Measurements from ENCODE around the gene ABCA10. TPM values are rescaled to one million over a fixed set of nuclear protein-coding genes. Genes with fewer than 3 reads are reported as not detected.
A peak's percentile ranks its signal among the peaks of the same experiment; 100 is the strongest.

Gene ABCA10
- total and polyA plus RNA-seq, 2 of the 13 experiments (the other 11 are each of a cell fraction or from before 2014, with no cell fraction given) = 0.02 to 0.08 TPM

DNA sequence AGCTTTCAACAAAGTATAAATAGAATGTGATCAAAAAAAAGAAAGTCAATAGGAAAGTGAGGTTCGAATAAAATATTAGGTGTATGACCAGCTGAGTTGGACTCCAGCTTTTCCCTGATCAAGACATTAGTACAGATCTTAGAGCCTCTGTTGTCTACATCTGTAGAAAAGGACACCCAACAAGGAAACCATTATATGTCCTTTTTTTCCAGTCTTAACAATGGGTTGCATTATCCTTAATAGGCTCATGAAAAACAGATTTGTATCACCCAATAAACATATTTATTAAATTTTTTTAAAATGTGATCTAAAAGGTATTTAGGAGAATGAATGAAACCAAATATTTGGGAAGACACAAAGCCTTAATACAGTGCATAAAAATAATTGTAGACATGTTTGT, 105.0 kb downstream of the ABCA10 start:
- 0 out of 5 replicates have a peak, but pooled peaks cover 0 to 4% of the 10 kb centered on the region in 2 experiments for H3K27me3 ChIP-seq (ENCODE audit: control insufficient read depth in 1 of 2, insufficient read depth in 2 of 2, low read length in 2 of 2)
- H3K4me1 ChIP-seq (ENCODE audit: insufficient read depth, low read length) = peaks cover 14% of the 10 kb centered on the region
- CTCF ChIA-PET (ENCODE audit: low intra/inter-chr PET ratio, low total read pairs) = no interaction called here
- no peak overlapping the region for H3K4me3 ChIP-seq (replicated peaks in 1 of 3; ENCODE audit: insufficient read depth in 1 of 3, low read depth in 2 of 3, low read length in 3 of 3)
- TF ChIP-seq, protein P1, sequence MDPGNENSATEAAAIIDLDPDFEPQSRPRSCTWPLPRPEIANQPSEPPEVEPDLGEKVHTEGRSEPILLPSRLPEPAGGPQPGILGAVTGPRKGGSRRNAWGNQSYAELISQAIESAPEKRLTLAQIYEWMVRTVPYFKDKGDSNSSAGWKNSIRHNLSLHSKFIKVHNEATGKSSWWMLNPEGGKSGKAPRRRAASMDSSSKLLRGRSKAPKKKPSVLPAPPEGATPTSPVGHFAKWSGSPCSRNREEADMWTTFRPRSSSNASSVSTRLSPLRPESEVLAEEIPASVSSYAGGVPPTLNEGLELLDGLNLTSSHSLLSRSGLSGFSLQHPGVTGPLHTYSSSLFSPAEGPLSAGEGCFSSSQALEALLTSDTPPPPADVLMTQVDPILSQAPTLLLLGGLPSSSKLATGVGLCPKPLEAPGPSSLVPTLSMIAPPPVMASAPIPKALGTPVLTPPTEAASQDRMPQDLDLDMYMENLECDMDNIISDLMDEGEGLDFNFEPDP (CRISPR knock-in tag; conservative IDR thresholded peaks at IDR 0.05) = no peak
- TF ChIP-seq ZBTB20 (CRISPR knock-in tag; IDR thresholded peaks at IDR 0.05; ENCODE audit: borderline replicate concordance, low read depth) (no peak), ZNF256 (CRISPR knock-in tag; conservative IDR thresholded peaks at IDR 0.05) (no peak)
- 16% methylated on average over 1 of the region's 1 CpG for WGBS (ENCODE audit: low lambda C conversion rate)
- no peaks in the 10 kb centered on the region for H3K36me3 ChIP-seq (replicated peaks in 1 of 2; ENCODE audit: control insufficient read depth in 1 of 2, insufficient read depth in 2 of 2, low read length in 2 of 2)
- in situ Hi-C loops (cut with HindIII; ENCODE audit: extremely low pct_ligation_motif_present, low pct_unique_long_range_greater_than_20kb) = no loop called here
- H4K20me1 ChIP-seq (ENCODE audit: insufficient read depth, low read length) = no peaks in the 10 kb centered on the region
- FAIRE-seq (no peak), ATAC-seq (no peak), DNase-seq (ENCODE audit: low spot score) (no peak)
- no peaks in the 10 kb centered on the region for H3K79me2 ChIP-seq (ENCODE audit: insufficient read depth, low read length)
- BruUV-seq (replicated peaks) = no TSS peak
- H3K4me2 ChIP-seq (ENCODE audit: low read depth, low read length) = no peak overlapping the region
- H3K9ac ChIP-seq (ENCODE audit: insufficient read depth, low read depth, low read length) = no peak overlapping the region
- no peaks in the 10 kb centered on the region for H3K9me3 ChIP-seq (ENCODE audit: low read length)
- intact Hi-C loops (cut with micrococcal nuclease; ENCODE audit: unreplicated experiment) = no loop called here
- no peak overlapping the region for H2AFZ ChIP-seq (ENCODE audit: low read length)
- POLR2A ChIA-PET = no interaction called here
- no peak overlapping the region for H3K27ac ChIP-seq (ENCODE audit: extremely low read length, insufficient read depth, low read length)

DNA sequence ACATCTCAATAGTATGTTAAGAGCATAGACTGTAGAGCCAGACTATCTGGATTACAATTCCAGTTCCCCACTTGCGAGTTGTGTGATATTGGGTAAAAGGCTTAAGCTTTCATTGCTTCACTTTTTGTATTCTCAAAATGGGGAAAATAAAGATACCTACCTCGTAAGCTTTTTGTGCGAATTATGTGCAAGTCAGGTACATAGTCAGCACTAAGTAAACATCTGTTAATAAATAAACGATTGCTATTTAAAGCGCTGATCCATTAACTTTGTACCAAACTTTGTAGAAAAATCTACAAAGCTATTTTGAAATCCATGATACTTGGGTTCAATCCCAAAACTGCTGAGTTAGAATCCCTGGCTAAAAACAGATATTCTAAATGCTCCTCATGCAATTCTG, 106.6 kb downstream of the ABCA10 start:
- Histone ChIP-seq H2AFZ (ENCODE audit: low read length) (no peak overlapping the region), H3K4me3 (replicated peaks in 1 of 3; ENCODE audit: insufficient read depth in 1 of 3, low read depth in 2 of 3, low read length in 3 of 3) (no peak overlapping the region), H3K9ac (ENCODE audit: insufficient read depth, low read depth, low read length) (no peak overlapping the region), H3K27me3 (ENCODE audit: control insufficient read depth in 1 of 2, insufficient read depth in 2 of 2, low read length in 2 of 2) (0 out of 5 replicates have a peak, but pooled peaks cover 0 to 4% of the 10 kb centered on the region in 2 experiments), H3K79me2 (ENCODE audit: insufficient read depth, low read length) (no peaks in the 10 kb centered on the region), H3K4me1 (ENCODE audit: insufficient read depth, low read length) (peaks cover 14% of the 10 kb centered on the region), H3K4me2 (ENCODE audit: low read depth, low read length) (peak overlapping the region; percentile 42), H4K20me1 (ENCODE audit: insufficient read depth, low read length) (no peaks in the 10 kb centered on the region), H3K36me3 (replicated peaks in 1 of 2; ENCODE audit: control insufficient read depth in 1 of 2, insufficient read depth in 2 of 2, low read length in 2 of 2) (no peaks in the 10 kb centered on the region), H3K27ac (ENCODE audit: extremely low read length, insufficient read depth, low read length) (no peak overlapping the region), H3K9me3 (ENCODE audit: low read length) (no peaks in the 10 kb centered on the region)
- ATAC-seq (no peak; the same call in 2 of the 3 replicates), DNase-seq (ENCODE audit: low spot score) (no peak), FAIRE-seq (no peak)
- ChIA-PET POLR2A (interaction anchor here (0.9 kb wide), 1 partner anchor 20 kb away, joined by 3 read pairs; the partner anchor contains the start of gene ABCA6), CTCF (ENCODE audit: low intra/inter-chr PET ratio, low total read pairs) (no interaction called here)
- intact Hi-C loops (cut with micrococcal nuclease; ENCODE audit: unreplicated experiment) = no loop called here
- 9% methylated on average over 5 of the region's 5 CpGs for WGBS (ENCODE audit: low lambda C conversion rate)
- no TSS peak for BruUV-seq (replicated peaks)
- in situ Hi-C loops (cut with HindIII; ENCODE audit: extremely low pct_ligation_motif_present, low pct_unique_long_range_greater_than_20kb) = no loop called here
- TF ChIP-seq MAFF (IDR thresholded peaks at IDR 0.05; ENCODE audit: low read depth, low read length) = 0 out of 2 replicates have a peak, but pooled peaks have one; percentile 15
- TF ChIP-seq, protein P2, sequence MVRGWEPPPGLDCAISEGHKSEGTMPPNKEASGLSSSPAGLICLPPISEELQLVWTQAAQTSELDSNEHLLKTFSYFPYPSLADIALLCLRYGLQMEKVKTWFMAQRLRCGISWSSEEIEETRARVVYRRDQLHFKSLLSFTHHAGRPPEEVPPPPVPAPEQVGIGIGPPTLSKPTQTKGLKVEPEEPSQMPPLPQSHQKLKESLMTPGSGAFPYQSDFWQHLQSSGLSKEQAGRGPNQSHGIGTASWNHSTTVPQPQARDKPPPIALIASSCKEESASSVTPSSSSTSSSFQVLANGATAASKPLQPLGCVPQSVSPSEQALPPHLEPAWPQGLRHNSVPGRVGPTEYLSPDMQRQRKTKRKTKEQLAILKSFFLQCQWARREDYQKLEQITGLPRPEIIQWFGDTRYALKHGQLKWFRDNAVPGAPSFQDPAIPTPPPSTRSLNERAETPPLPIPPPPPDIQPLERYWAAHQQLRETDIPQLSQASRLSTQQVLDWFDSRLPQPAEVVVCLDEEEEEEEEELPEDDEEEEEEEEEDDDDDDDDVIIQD (CRISPR knock-in tag; IDR thresholded peaks at IDR 0.05; ENCODE audit: low read depth) = peak; percentile 31; the same call in 1 of the 2 replicates
- TF ChIP-seq DPF2 (CRISPR knock-in tag; IDR thresholded peaks at IDR 0.05; ENCODE audit: borderline replicate concordance, low read depth) = no peak
- TF ChIP-seq, protein P3, sequence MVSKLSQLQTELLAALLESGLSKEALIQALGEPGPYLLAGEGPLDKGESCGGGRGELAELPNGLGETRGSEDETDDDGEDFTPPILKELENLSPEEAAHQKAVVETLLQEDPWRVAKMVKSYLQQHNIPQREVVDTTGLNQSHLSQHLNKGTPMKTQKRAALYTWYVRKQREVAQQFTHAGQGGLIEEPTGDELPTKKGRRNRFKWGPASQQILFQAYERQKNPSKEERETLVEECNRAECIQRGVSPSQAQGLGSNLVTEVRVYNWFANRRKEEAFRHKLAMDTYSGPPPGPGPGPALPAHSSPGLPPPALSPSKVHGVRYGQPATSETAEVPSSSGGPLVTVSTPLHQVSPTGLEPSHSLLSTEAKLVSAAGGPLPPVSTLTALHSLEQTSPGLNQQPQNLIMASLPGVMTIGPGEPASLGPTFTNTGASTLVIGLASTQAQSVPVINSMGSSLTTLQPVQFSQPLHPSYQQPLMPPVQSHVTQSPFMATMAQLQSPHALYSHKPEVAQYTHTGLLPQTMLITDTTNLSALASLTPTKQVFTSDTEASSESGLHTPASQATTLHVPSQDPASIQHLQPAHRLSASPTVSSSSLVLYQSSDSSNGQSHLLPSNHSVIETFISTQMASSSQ (IDR thresholded peaks at IDR 0.05; ENCODE audit: low read depth) = peak; percentile 59; the same call in 1 of the 2 replicates
- TF ChIP-seq, protein P3 (CRISPR knock-in tag; IDR thresholded peaks at IDR 0.05; ENCODE audit: borderline replicate concordance) = no peak
- TF ChIP-seq FOXA3 (CRISPR knock-in tag; IDR thresholded peaks at IDR 0.05) = 0 out of 2 replicates have a peak, but pooled peaks have one; percentile 19
- TF ChIP-seq SNAPC2 (CRISPR knock-in tag; IDR thresholded peaks at IDR 0.05) = 0 out of 2 replicates have a peak, but pooled peaks have one; percentile 29
- TF ChIP-seq ZMYM4 (CRISPR knock-in tag; IDR thresholded peaks at IDR 0.05) = 0 out of 2 replicates have a peak, but pooled peaks have one; percentile 36
